Stimulated activated CD8-positive, alpha-beta memory T cell treated with anti-CD3 and anti-CD28 coated beads, Interleukin-4, amount 100 ng/mL, for 4 hours (primary cell): Measurements from ENCODE around the gene PHAF1.
"Not testable (repeated sequence)": the region's sequence is repeated elsewhere in the genome, so short reads cannot be mapped to it uniquely, and the experiment has no call there.

Experiments used
- DNase-seq, 2 donors: peaks; one replicate each; pipeline ENCODE4 v3.0.0-alpha.2; 2020; ENCODE audit warnings: low read depth in 2 of 2, low spot score in 1 of 2

PHAF1 gene

GRCh38 chr16:67104845-67105244 lies 4.9 kb upstream of the PHAF1 start:
- no peak for DNase-seq

GRCh38 chr16:67105246-67105645 lies 4.5 kb upstream of the PHAF1 start:
- no peak for DNase-seq

- DNase-seq: no peak
Observed at GRCh38 chr16:67105881-67106280, 3.9 kb upstream of the PHAF1 start.

- DNase-seq: no peak
Observed at GRCh38 chr16:67108489-67108888, 1.3 kb upstream of the PHAF1 start.

- DNase-seq: no peak
Observed at GRCh38 chr16:67108931-67109406, 772 bp upstream of the PHAF1 start.

- DNase-seq: no peak
Observed at GRCh38 chr16:67111951-67112444, 2.3 kb downstream of the PHAF1 start.

- DNase-seq: no peak
Observed at GRCh38 chr16:67112591-67113399, 3.1 kb downstream of the PHAF1 start.

- no peak for DNase-seq
Observed at GRCh38 chr16:67114793-67115192, 5.1 kb downstream of the PHAF1 start.

GRCh38 chr16:67115639-67116038 lies 5.9 kb downstream of the PHAF1 start:
- DNase-seq: no peak

- no peak for DNase-seq
Observed at GRCh38 chr16:67116388-67117311, 6.9 kb downstream of the PHAF1 start.

- no peak for DNase-seq
Observed at GRCh38 chr16:67117716-67118115, 8.0 kb downstream of the PHAF1 start.

- DNase-seq: no peak
Observed at GRCh38 chr16:67120025-67120424, 10.3 kb downstream of the PHAF1 start.

- not testable (repeated sequence) for DNase-seq
Observed at GRCh38 chr16:67122799-67123198, 13.1 kb downstream of the PHAF1 start.

- DNase-seq: no peak
Observed at GRCh38 chr16:67128417-67128816, 18.7 kb downstream of the PHAF1 start.

- no peak for DNase-seq
Observed at GRCh38 chr16:67128887-67129286, 19.1 kb downstream of the PHAF1 start.

GRCh38 chr16:67129422-67129821 lies 19.7 kb downstream of the PHAF1 start:
- no peak for DNase-seq

- DNase-seq: no peak
Observed at GRCh38 chr16:67137605-67138004, 27.9 kb downstream of the PHAF1 start.

GRCh38 chr16:67141391-67141790 lies 31.6 kb downstream of the PHAF1 start:
- no peak for DNase-seq

- DNase-seq: no peak
Observed at GRCh38 chr16:67142342-67142741, 32.6 kb downstream of the PHAF1 start.

GRCh38 chr16:67144943-67145342 lies 35.2 kb downstream of the PHAF1 start:
- DNase-seq: no peak

- DNase-seq: no peak
Observed at GRCh38 chr16:67145746-67146145, 36.0 kb downstream of the PHAF1 start.
